Astrocyte of the spinal cord (primary cell): Measurements from ENCODE around the gene ASTN2.
A peak's percentile ranks its signal among the peaks of the same experiment; 100 is the strongest.

Experiments
- DNase-seq: peaks from one replicate; pipeline ENCODE4 v3.0.0; 2011; ENCODE audit warnings: low read depth, low spot score
- H3K4me3 ChIP-seq: 2 replicates; pipeline ENCODE4 v1.5.1; 2011; ENCODE audit warnings: low read depth, mild to moderate bottlenecking, low read length, moderate library complexity
- CTCF ChIP-seq: IDR thresholded peaks from 2 replicates; pipeline ENCODE4 v1.5.1; 2012; ENCODE audit warnings: low read depth, mild to moderate bottlenecking, low read length, inconsistent platforms
- in situ Hi-C: cut with HindIII; loops from 2 replicates; pipeline ENCODE4 v1.10.0; 2017; ENCODE audit warnings: low sequenced_read_pairs

Gene ASTN2, protein sequence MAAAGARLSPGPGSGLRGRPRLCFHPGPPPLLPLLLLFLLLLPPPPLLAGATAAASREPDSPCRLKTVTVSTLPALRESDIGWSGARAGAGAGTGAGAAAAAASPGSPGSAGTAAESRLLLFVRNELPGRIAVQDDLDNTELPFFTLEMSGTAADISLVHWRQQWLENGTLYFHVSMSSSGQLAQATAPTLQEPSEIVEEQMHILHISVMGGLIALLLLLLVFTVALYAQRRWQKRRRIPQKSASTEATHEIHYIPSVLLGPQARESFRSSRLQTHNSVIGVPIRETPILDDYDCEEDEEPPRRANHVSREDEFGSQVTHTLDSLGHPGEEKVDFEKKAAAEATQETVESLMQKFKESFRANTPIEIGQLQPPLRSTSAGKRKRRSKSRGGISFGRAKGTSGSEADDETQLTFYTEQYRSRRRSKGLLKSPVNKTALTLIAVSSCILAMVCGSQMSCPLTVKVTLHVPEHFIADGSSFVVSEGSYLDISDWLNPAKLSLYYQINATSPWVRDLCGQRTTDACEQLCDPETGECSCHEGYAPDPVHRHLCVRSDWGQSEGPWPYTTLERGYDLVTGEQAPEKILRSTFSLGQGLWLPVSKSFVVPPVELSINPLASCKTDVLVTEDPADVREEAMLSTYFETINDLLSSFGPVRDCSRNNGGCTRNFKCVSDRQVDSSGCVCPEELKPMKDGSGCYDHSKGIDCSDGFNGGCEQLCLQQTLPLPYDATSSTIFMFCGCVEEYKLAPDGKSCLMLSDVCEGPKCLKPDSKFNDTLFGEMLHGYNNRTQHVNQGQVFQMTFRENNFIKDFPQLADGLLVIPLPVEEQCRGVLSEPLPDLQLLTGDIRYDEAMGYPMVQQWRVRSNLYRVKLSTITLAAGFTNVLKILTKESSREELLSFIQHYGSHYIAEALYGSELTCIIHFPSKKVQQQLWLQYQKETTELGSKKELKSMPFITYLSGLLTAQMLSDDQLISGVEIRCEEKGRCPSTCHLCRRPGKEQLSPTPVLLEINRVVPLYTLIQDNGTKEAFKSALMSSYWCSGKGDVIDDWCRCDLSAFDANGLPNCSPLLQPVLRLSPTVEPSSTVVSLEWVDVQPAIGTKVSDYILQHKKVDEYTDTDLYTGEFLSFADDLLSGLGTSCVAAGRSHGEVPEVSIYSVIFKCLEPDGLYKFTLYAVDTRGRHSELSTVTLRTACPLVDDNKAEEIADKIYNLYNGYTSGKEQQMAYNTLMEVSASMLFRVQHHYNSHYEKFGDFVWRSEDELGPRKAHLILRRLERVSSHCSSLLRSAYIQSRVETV (N-terminal part only)

DNA sequence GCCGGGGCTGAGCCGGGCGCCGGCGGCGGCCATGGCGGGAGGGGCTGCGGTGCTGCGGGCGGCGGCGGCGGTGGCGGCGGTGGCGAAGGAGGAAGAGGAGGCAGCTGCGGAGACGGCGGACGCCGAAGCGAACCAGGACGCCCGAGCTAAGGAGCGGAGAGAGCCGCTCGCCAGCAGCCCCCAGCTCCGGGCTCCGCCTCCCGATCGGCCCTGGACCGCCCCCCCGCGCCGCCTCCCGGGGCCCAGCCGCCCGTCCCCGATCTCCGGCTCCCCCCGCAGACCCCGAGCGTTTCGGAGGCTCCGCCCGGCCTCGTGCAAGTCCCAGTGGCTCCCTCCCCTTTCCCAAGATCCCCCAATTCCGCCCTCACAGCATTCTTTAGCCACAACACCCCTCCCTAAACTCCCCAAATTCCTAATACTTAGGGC, at the start of gene ASTN2:
Gene ASTN2, minus strand, starts transcription at position 152 of the 426 bp plus-strand sequence. Its CDS starts 119 bp downstream, at position 33.
- H3K4me3 ChIP-seq, result peak within 1 kb of the TSS; percentile 20
- DNase-seq, result no peak
- in situ Hi-C loops, result no loop called here
- no peak for TF ChIP-seq CTCF

- DNase-seq, result no peak
- in situ Hi-C loops, result no loop called here
- no peak for TF ChIP-seq CTCF
- no peak overlapping the region for H3K4me3 ChIP-seq
These were observed 48.0 kb upstream of the ASTN2 start for GRCh38 chr9:117462861-117463260.

- no peak overlapping the region for H3K4me3 ChIP-seq
- DNase-seq, result no peak
- in situ Hi-C loops, result no loop called here
- TF ChIP-seq CTCF, result no peak
These were observed 46.5 kb upstream of the ASTN2 start for GRCh38 chr9:117461386-117461785.

DNA sequence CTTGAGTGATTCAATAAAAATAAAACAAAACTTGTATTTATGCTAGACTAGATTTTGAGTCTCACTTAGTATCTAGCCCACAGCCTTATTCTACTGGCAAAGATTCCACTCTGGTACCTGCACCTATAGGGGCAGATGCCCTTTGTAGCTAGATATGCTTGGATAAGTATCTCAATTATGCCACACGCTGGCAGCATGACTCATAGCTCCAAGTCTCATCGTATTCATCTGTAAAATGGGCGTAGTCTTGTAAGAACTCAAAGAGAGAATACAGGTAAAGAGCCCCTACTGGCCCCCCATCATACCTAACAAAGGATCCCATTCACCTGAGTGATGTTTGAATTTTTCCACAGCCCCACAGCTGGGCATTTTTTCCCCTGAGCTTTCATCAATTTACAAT, 45.9 kb upstream of the ASTN2 start:
- in situ Hi-C loops, result no loop called here
- no peak for DNase-seq

GRCh38 chr9:117459913-117460312, 45.1 kb upstream of the ASTN2 start:
- in situ Hi-C loops, result no loop called here
- no peak overlapping the region for H3K4me3 ChIP-seq
- no peak for TF ChIP-seq CTCF
- no peak for DNase-seq

More for the DNA sequence above, 45.9 kb upstream of the ASTN2 start:
- TF ChIP-seq CTCF, result no peak
- H3K4me3 ChIP-seq, result no peak overlapping the region

DNA sequence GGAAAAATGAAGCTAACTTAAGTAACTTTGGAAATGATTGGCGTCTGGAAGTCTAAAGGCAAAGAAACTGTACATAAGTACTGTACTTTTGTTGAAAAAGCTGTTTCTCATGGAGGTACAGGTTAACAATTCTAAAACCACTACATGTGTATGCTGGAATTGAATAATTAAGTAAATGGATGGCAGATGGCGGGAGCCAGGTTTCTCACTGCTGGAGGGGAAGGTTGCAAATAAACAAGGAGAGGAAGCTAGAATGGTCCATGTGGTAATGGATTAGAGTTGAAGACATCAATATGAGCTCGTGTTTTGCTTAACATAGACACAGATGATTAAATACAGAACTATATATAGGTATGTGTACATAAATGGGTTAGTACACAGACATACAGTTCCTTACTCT, 43.2 kb upstream of the ASTN2 start:
- no peak overlapping the region for H3K4me3 ChIP-seq
- in situ Hi-C loops, result no loop called here
- DNase-seq, result no peak
- TF ChIP-seq CTCF, result no peak
